Endothelial cell of umbilical vein (primary cell): Measurements from ENCODE around the gene KAT8. TPM values are rescaled to one million over a fixed set of nuclear protein-coding genes. Genes with fewer than 3 reads are reported as not detected.

Source experiments
- BruUV-seq: library from RNA; stranded (reverse); fragments of 400-500 nt; replicated peaks from 2 replicates; lab custom pipeline; 2021; lab: Mats Ljungman, UMichigan
- CTCF ChIA-PET: fragments of 300-600, 350-600 bp; sonication (Branson Sonifier 250); formaldehyde crosslinking; loops from one replicate; lab custom pipeline; 2021; ENCODE audit warnings: antibody characterized with exemption, inconsistent platforms; lab: Charles Lee
- POLR2A ChIA-PET: fragments of 300-600, 350-600 bp; sonication (Branson Sonifier 250); formaldehyde crosslinking; loops from one replicate; lab custom pipeline; 2021; ENCODE audit warnings: antibody characterized with exemption, inconsistent platforms; lab: Charles Lee
- DNase-seq: peaks from one replicate; pipeline ENCODE4 v3.0.0-alpha.2; 2011; ENCODE audit warnings: low read depth, low spot score
- FAIRE-seq: peaks from 2 replicates; lab custom pipeline; 2011; peaks lifted over from hg19 to GRCh38; lab: Jason Lieb, UNC
- H2AFZ ChIP-seq: 2 replicates; pipeline ENCODE4 v1.6.0; 2012; ENCODE audit warnings: low read depth, low read length, control low read depth, inconsistent platforms
- H3K27ac ChIP-seq: 2 replicates; pipeline ENCODE4 v1.5.1; 2011; ENCODE audit warnings: low read depth, mild to moderate bottlenecking, control low read depth, low read length, moderate library complexity; ENCODE audit not compliant: insufficient read depth
- H3K27me3 ChIP-seq, 2 experiments: 2 replicates each; pipeline versions ENCODE4 v1.6.0 to v1.6.1; 2011; ENCODE audit warnings: low read length in 2 of 2, mixed read lengths in 1 of 2; ENCODE audit not compliant: control insufficient read depth in 2 of 2, insufficient read depth in 2 of 2
- H3K36me3 ChIP-seq, 2 experiments: 2 replicates in 1 of 2; 3 replicates in 1 of 2; pipeline ENCODE4 v1.5.1; 2011; ENCODE audit warnings: low read length in 2 of 2, mild to moderate bottlenecking in 1 of 2, moderate library complexity in 1 of 2; ENCODE audit not compliant: control insufficient read depth in 2 of 2, insufficient read depth in 2 of 2; ENCODE audit errors: extremely low read depth in 1 of 2
- H3K4me1 ChIP-seq: 3 replicates; pipeline ENCODE4 v1.5.1; 2011; ENCODE audit warnings: mild to moderate bottlenecking, low read length; ENCODE audit not compliant: control insufficient read depth, insufficient read depth; ENCODE audit errors: extremely low read depth
- H3K4me2 ChIP-seq: 2 replicates; pipeline ENCODE4 v1.6.1; 2011; ENCODE audit warnings: low read length, control low read depth, mixed read lengths; ENCODE audit not compliant: insufficient read depth
- H3K4me3 ChIP-seq, 3 experiments: fragments of 200-600 bp in 1 of 3; sonication (generic), shearing (Covaris generic) in 1 of 3; replicated peaks in 1 of 3; 2 replicates each; pipeline ENCODE4 v1.5.1; 2011 to 2016; ENCODE audit warnings: control low read depth in 3 of 3, low read length in 3 of 3, mild to moderate bottlenecking in 2 of 3, inconsistent platforms in 1 of 3, low read depth in 1 of 3, moderate library complexity in 1 of 3; ENCODE audit not compliant: insufficient read depth in 1 of 3
- H3K79me2 ChIP-seq: 2 replicates; pipeline ENCODE4 v1.6.0; 2012; ENCODE audit warnings: low read length, inconsistent platforms; ENCODE audit not compliant: control insufficient read depth, insufficient read depth
- H3K9ac ChIP-seq: replicated peaks from 2 replicates; pipeline ENCODE3; 2011; ENCODE audit warnings: low read length, control low read depth; ENCODE audit not compliant: insufficient read depth; ENCODE audit errors: extremely low read depth
- H3K9me1 ChIP-seq: replicated peaks from 3 replicates; pipeline ENCODE4 v1.6.0; 2011; ENCODE audit warnings: mild to moderate bottlenecking, low read length; ENCODE audit not compliant: control insufficient read depth, insufficient read depth; ENCODE audit errors: extremely low read depth
- H3K9me3 ChIP-seq: replicated peaks from 2 replicates; pipeline ENCODE4 v1.5.1; 2012; ENCODE audit warnings: low read length, inconsistent platforms; ENCODE audit not compliant: control insufficient read depth, insufficient read depth
- H4K20me1 ChIP-seq: replicated peaks from 2 replicates; pipeline ENCODE3; 2011; ENCODE audit warnings: mild to moderate bottlenecking, low read length; ENCODE audit not compliant: control insufficient read depth, insufficient read depth; ENCODE audit errors: extremely low read depth
- EZH2 ChIP-seq: IDR thresholded peaks from 2 replicates; pipeline ENCODE4 v1.6.1; 2012; ENCODE audit warnings: borderline replicate concordance, low read depth, mild to moderate bottlenecking, moderate library complexity, low read length, inconsistent platforms; ENCODE audit not compliant: severe bottlenecking
- FOS ChIP-seq: IDR thresholded peaks from 2 replicates; pipeline ENCODE4 v1.6.1; 2011; ENCODE audit warnings: mild to moderate bottlenecking, low read length, moderate library complexity, borderline replicate concordance; ENCODE audit not compliant: insufficient read depth
- GATA2 ChIP-seq: IDR thresholded peaks from 2 replicates; pipeline ENCODE4 v1.7.0; 2011; ENCODE audit warnings: low read depth, mild to moderate bottlenecking, moderate library complexity, mixed read lengths, low read length; ENCODE audit not compliant: insufficient read length, insufficient read depth
- JUN ChIP-seq: IDR thresholded peaks from 2 replicates; pipeline ENCODE4 v1.6.1; 2011; ENCODE audit warnings: borderline replicate concordance, low read depth; ENCODE audit not compliant: insufficient read length, insufficient read depth
- MYC ChIP-seq: IDR thresholded peaks from one replicate; pipeline ENCODE4 v1.6.1; 2011; ENCODE audit warnings: mild to moderate bottlenecking, low read depth, low read length
- POLR2A ChIP-seq: IDR thresholded peaks from 2 replicates; pipeline ENCODE4 v1.6.1; 2012; ENCODE audit warnings: low read depth, mild to moderate bottlenecking, control low read depth, low read length
- POLR2AphosphoS5 ChIP-seq: IDR thresholded peaks from 2 replicates; pipeline ENCODE4 v1.6.1; 2012; ENCODE audit warnings: low read depth, mild to moderate bottlenecking, control low read depth, low read length, moderate library complexity; ENCODE audit not compliant: insufficient read depth
- dilution Hi-C: fragments of 300-500 bp; cut with MboI; formaldehyde crosslinking; loops from one replicate; pipeline ENCODE4 v1.15.0; 2019; ENCODE audit warnings: low sequenced_read_pairs; ENCODE audit not compliant: extremely low pct_ligation_motif_present
- intact Hi-C: fragments of 100-400 bp; cut with micrococcal nuclease; formaldehyde crosslinking; loops from one replicate; pipeline ENCODE4 v1.10.0; 2022
- polyA plus RNA-seq, 4 experiments: library from polyadenylated mRNA; depleted of rRNA in 3 of 4; stranded (reverse) in 3 of 4; unstranded in 1 of 4; fragments of >200 nt; gene quantifications; 2 replicates each; pipeline versions ENCODE4 v1.2.1 to v1.2.3, GENCODE V29; 2011 to 2012; ENCODE audit warnings: missing spikeins in 1 of 4
- total RNA-seq: library from RNA; stranded (reverse); gene quantifications from 2 replicates; pipeline ENCODE4 v1.2.3, GENCODE V29; 2021
- TF ChIP-seq, protein P1 (sequence below): IDR thresholded peaks from 2 replicates; pipeline ENCODE4 v1.6.1; 2011; ENCODE audit not compliant: insufficient read depth, insufficient read length
- TF ChIP-seq, protein P2 (sequence below), 2 donors: IDR thresholded peaks; 1 replicate in 1 of 2; 2 replicates in 1 of 2; pipeline ENCODE4 v1.5.1; 2011; ENCODE audit warnings: low read length in 2 of 2, mild to moderate bottlenecking in 2 of 2, moderate library complexity in 2 of 2, control low read depth in 1 of 2, inconsistent platforms in 1 of 2, low read depth in 1 of 2; ENCODE audit not compliant: insufficient read depth in 1 of 2; ENCODE audit errors: extremely low read depth in 1 of 2

The KAT8 gene
- total and polyA plus RNA-seq, 2 donors (not counting 3 experiments of a cell fraction or from before 2014, with no cell fraction given): 30.7 to 42.8 TPM

DNA sequence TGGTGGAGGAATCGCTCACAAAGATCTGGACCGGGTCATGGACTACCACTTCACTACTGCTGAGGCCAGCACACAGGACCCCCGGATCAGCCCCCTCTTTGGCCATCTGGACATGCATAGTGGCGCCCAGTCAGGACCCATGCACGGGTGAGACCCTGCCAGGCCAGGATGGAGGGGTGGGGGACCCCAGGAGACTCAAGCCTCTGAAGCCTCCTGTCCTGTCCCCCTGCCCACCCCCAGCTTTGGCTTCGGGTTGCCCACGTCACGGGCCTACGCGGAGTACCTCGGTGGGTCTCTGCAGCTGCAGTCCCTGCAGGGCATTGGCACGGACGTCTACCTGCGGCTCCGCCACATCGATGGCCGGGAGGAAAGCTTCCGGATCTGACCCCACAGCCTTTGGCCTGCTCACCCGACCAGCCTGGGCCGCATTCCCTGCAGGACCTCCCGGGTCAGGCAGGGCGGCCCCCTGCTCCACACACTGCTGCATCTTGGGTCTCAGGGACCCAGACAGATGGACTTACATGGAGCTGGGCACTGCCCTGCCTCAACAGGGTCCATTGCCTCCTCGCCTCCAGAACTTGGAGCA, 5.5 kb upstream of the KAT8 start:
- no peaks in the 10 kb centered on the region for H3K9me1 ChIP-seq
- H3K79me2 ChIP-seq: peaks cover 11% of the 10 kb centered on the region
- intact Hi-C loops: no loop called here
- no peak overlapping the region for H3K4me2 ChIP-seq
- no peak for DNase-seq
- no peaks in the 10 kb centered on the region for H4K20me1 ChIP-seq
- H3K36me3 ChIP-seq: peaks cover 10 to 31% of the 10 kb centered on the region in 2 experiments
- no peak overlapping the region for H3K9ac ChIP-seq
- dilution Hi-C loops: no loop called here
- ChIA-PET POLR2A (no interaction called here), CTCF (no interaction called here)
- no peaks in the 10 kb centered on the region for H3K27me3 ChIP-seq
- no peak for FAIRE-seq
- no peak overlapping the region for H3K27ac ChIP-seq
- BruUV-seq: TSS peak; percentile 16
- no peak overlapping the region for H3K4me3 ChIP-seq
- H3K9me3 ChIP-seq: no peaks in the 10 kb centered on the region
- TF ChIP-seq, protein P1, sequence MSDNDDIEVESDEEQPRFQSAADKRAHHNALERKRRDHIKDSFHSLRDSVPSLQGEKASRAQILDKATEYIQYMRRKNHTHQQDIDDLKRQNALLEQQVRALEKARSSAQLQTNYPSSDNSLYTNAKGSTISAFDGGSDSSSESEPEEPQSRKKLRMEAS: no peak
- TF ChIP-seq POLR2AphosphoS5 (no peak), FOS (no peak), MYC (no peak), GATA2 (no peak), JUN (no peak), POLR2A (no peak), EZH2 (no peak)
- TF ChIP-seq, protein P2, sequence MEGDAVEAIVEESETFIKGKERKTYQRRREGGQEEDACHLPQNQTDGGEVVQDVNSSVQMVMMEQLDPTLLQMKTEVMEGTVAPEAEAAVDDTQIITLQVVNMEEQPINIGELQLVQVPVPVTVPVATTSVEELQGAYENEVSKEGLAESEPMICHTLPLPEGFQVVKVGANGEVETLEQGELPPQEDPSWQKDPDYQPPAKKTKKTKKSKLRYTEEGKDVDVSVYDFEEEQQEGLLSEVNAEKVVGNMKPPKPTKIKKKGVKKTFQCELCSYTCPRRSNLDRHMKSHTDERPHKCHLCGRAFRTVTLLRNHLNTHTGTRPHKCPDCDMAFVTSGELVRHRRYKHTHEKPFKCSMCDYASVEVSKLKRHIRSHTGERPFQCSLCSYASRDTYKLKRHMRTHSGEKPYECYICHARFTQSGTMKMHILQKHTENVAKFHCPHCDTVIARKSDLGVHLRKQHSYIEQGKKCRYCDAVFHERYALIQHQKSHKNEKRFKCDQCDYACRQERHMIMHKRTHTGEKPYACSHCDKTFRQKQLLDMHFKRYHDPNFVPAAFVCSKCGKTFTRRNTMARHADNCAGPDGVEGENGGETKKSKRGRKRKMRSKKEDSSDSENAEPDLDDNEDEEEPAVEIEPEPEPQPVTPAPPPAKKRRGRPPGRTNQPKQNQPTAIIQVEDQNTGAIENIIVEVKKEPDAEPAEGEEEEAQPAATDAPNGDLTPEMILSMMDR (IDR thresholded peaks at IDR 0.05; ENCODE audit: extremely low read depth in 1 of 2, insufficient read depth in 1 of 2, low read depth in 1 of 2, low read length in 2 of 2): no peak
- peaks cover 12% of the 10 kb centered on the region for H3K4me1 ChIP-seq
- no peak overlapping the region for H2AFZ ChIP-seq
